Measurements from ENCODE around the gene LIMK2. TPM values are rescaled to one million over a fixed set of nuclear protein-coding genes. Genes with fewer than 3 reads are reported as not detected.

The LIMK2 gene
- total RNA-seq, 2 donors from 2014 or later, result 92.1 to 128 TPM

DNA sequence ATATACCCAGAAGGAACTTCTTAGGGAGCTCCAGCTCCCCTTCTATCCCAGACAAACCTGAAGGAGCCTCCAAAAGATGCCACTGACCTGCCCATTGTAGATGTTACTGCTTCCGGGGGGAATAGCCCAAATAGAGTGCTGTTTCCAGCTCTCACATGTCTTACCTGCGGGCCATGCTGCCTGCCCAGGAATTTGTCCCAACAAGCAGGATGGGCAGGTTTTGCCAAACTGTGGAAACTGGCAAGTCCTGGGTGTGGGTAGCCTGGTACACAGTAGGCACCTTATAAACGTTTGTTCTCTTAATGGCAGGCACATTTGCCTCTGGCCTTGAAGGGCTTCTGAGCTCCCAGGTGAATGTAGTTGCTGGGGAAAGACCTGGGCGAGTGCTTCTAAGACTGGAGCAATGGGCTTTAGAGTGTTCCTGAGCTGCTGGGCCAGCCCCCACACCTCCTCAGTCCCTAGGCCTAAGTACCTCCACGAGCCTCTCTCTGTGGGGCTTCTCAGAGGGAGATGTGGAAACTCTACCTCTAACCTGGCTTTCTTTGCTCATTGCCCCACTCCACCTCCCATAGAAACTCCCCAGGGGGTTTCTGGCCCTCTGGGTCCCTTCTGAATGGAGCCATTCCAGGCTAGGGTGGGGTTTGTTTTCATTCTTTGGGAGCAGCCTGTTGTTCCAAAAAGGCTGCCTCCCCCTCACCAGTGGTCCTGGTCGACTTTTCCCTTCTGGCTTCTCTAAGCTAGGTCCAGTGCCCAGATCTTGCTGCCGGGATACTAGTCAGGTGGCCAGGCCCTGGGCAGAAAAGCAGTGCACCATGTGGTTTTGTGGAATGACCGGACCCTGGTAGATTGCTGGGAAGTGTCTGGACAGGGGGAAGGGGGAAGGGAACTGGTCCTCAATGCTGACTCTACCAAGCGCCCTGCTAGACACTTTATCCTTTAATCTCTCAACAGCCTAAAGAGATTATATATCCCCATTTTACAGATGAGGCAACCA, 37.2 kb downstream of the LIMK2 start:
- H3K36me3 ChIP-seq, result no peaks in the 10 kb centered on the region
- H3K27me3 ChIP-seq (replicated peaks; ENCODE audit: insufficient read depth), result no peaks in the 10 kb centered on the region
- peak overlapping the region; percentile 86 to 88 for H3K27ac ChIP-seq
- WGBS, result 25% methylated on average over 9 of the region's 9 CpGs
- H3K9me3 ChIP-seq, result no peaks in the 10 kb centered on the region
- H3K4me1 ChIP-seq (replicated peaks), result peaks cover 11% of the 10 kb centered on the region
- intact Hi-C loops (cut with DNase I), result no loop called here
- TF ChIP-seq POLR2A (IDR thresholded peaks at IDR 0.05), result peak; percentile 29
- TF ChIP-seq POLR2AphosphoS5 (IDR thresholded peaks at IDR 0.05), result peak; percentile 62
- TF ChIP-seq, protein P1, sequence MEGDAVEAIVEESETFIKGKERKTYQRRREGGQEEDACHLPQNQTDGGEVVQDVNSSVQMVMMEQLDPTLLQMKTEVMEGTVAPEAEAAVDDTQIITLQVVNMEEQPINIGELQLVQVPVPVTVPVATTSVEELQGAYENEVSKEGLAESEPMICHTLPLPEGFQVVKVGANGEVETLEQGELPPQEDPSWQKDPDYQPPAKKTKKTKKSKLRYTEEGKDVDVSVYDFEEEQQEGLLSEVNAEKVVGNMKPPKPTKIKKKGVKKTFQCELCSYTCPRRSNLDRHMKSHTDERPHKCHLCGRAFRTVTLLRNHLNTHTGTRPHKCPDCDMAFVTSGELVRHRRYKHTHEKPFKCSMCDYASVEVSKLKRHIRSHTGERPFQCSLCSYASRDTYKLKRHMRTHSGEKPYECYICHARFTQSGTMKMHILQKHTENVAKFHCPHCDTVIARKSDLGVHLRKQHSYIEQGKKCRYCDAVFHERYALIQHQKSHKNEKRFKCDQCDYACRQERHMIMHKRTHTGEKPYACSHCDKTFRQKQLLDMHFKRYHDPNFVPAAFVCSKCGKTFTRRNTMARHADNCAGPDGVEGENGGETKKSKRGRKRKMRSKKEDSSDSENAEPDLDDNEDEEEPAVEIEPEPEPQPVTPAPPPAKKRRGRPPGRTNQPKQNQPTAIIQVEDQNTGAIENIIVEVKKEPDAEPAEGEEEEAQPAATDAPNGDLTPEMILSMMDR (IDR thresholded peaks at IDR 0.05), result no peak
- peak overlapping the region; percentile 58 to 59 for H3K4me3 ChIP-seq
- DNase-seq (ENCODE audit: low spot score), result peak; percentile 80

DNA sequence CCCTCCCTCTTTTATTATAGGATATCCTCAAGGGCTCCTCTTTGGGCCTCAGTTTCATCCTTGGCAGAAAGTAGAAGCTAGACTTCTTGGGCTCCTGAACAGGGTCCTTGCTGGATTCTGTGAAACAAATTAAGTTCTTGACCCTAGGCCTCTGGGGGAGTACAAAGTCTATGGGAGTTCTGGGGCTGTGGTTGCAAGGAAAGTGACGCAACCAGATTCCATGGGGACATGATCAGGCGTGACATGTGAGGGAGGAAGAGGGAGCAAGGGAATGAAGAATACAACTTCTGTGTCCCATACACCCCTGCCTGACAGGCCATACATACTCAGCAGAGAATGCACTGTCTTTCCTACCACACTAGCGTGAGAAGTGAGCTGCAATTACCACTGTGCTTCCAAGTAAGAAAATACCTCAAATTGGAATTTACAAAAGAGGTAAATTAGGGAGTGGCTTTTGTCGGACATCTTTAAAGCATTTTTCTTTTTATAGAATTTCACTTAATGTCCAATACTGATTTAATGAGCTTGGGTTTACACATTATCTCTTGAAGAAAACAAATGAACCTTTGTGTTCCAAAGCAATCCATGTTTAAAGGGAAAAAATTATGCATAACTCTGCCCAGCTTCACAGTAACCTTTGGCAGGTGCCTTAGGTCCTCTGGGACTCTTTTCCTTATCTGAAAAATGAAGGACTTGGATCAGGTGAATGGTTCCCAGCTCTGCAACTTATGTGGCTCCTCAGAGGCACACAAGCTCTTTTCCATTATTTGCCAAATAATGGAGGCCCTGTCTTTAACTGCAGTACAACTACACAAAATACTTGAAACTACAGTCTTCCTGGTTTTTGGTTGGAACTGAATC, 38.9 kb downstream of the LIMK2 start:
- Histone ChIP-seq H3K4me3 (peak overlapping the region; percentile 58 to 59), H3K9me3 (no peaks in the 10 kb centered on the region), H3K27me3 (replicated peaks; ENCODE audit: insufficient read depth) (no peaks in the 10 kb centered on the region), H3K36me3 (no peaks in the 10 kb centered on the region), H3K4me1 (replicated peaks) (peaks cover 11% of the 10 kb centered on the region), H3K27ac (peak overlapping the region; percentile 86 to 88)
- peak; percentile 70 for DNase-seq (ENCODE audit: low spot score)
- WGBS, result 33% methylated on average over 4 of the region's 4 CpGs
- intact Hi-C loops (cut with DNase I), result no loop called here
- TF ChIP-seq, protein P1 (IDR thresholded peaks at IDR 0.05), result no peak
- TF ChIP-seq POLR2A (IDR thresholded peaks at IDR 0.05) (peak; percentile 11), POLR2AphosphoS5 (IDR thresholded peaks at IDR 0.05) (peak; percentile 82)

- TF ChIP-seq, protein P1 (IDR thresholded peaks at IDR 0.05), result peak in 3 of 4 experiments; percentile 12 to 73 (median 36)
- peak; percentile 57 for TF ChIP-seq POLR2A (IDR thresholded peaks at IDR 0.05)
- peak; percentile 99 for TF ChIP-seq POLR2AphosphoS5 (IDR thresholded peaks at IDR 0.05)
- Histone ChIP-seq H3K27ac (peak overlapping the region; percentile 86 to 88), H3K36me3 (no peaks in the 10 kb centered on the region), H3K9me3 (no peaks in the 10 kb centered on the region), H3K27me3 (replicated peaks; ENCODE audit: insufficient read depth) (no peaks in the 10 kb centered on the region), H3K4me1 (replicated peaks) (peaks cover 5% of the 10 kb centered on the region), H3K4me3 (no peak overlapping the region)
- WGBS, result 53% methylated on average over 4 of the region's 4 CpGs
- intact Hi-C loops (cut with DNase I), result no loop called here
- peak; percentile 98 for DNase-seq (ENCODE audit: low spot score)
These were observed 41.9 kb downstream of the LIMK2 start for GRCh38 chr22:31253949-31254348.

DNA sequence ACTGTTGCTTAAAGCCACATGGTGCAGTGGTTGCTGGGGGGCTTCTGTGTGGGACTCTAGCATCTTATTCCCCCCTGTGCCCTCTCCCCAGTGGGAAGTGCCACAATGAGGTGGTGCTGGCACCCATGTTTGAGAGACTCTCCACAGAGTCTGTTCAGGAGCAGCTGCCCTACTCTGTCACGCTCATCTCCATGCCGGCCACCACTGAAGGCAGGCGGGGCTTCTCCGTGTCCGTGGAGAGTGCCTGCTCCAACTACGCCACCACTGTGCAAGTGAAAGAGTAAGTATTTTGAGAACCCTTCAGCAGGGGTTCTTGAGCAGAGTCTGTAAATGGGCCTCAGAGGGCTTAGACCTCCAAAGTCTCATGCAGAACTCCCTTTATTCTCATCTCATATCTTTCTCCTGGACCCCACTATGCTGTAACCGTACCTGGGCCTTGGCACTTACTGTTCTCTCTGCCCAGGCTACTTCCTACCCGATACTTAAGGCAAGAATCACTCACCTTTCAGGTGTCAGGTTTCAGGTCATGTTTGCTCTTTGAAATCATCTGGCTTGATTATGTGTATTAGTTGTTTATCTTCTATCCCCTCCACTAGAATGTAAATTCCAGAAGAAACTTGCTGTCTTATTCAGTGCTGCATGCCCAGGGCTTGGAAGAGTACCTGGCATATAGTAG, 47.8 kb downstream of the LIMK2 start:
- no peak for DNase-seq (ENCODE audit: low spot score)
- peak overlapping the region in 1 of 2 donors; percentile 14 for H3K27ac ChIP-seq
- H3K36me3 ChIP-seq, result peaks cover 0 to 5% of the 10 kb centered on the region in 2 donors
- intact Hi-C loops (cut with DNase I), result no loop called here
- WGBS, result 76% methylated on average over 8 of the region's 8 CpGs
- H3K9me3 ChIP-seq, result no peaks in the 10 kb centered on the region
- H3K4me3 ChIP-seq, result no peak overlapping the region
- no peaks in the 10 kb centered on the region for H3K27me3 ChIP-seq (replicated peaks; ENCODE audit: insufficient read depth)
- H3K4me1 ChIP-seq (replicated peaks), result no peaks in the 10 kb centered on the region
- TF ChIP-seq POLR2A (IDR thresholded peaks at IDR 0.05), result no peak
- TF ChIP-seq, protein P1 (IDR thresholded peaks at IDR 0.05), result no peak
- TF ChIP-seq POLR2AphosphoS5 (IDR thresholded peaks at IDR 0.05), result no peak

All from prostate gland (tissue), 2 donors.